Loucy (cell line): ENCODE results near the gene TIMM17B.

Experiments
- H2AFZ ChIP-seq: fragments of 200-600 bp; sonication (generic); 2 replicates; pipeline ENCODE4 v1.6.0; 2016; ENCODE audit warnings: antibody characterized with exemption, mild to moderate bottlenecking, low read length, moderate library complexity
- H3F3A ChIP-seq: fragments of 200-600 bp; 2 replicates; pipeline ENCODE4 v1.6.0; 2016; ENCODE audit warnings: antibody characterized with exemption, low read depth, mild to moderate bottlenecking
- H3K27me3 ChIP-seq: fragments of 200-600 bp; sonication (generic); 2 replicates; pipeline ENCODE4 v1.6.1; 2014; ENCODE audit warnings: low read length, mild to moderate bottlenecking; ENCODE audit not compliant: insufficient read depth, poor library complexity, severe bottlenecking
- H3K36me3 ChIP-seq: fragments of 200-600 bp; sonication (generic); 2 replicates; pipeline ENCODE4 v1.6.1; 2016; ENCODE audit warnings: low read length; ENCODE audit not compliant: insufficient read depth
- H3K4me1 ChIP-seq: fragments of 200-600 bp; sonication (generic); 2 replicates; pipeline ENCODE4 v1.5.1; 2014; ENCODE audit warnings: low read length, mild to moderate bottlenecking; ENCODE audit not compliant: insufficient read depth, poor library complexity, severe bottlenecking
- H3K4me2 ChIP-seq: fragments of 200-600 bp; sonication (generic); 2 replicates; pipeline ENCODE4 v1.6.0; 2014; ENCODE audit warnings: antibody characterized with exemption, low read length, low read depth, mild to moderate bottlenecking; ENCODE audit not compliant: poor library complexity, severe bottlenecking
- H3K4me3 ChIP-seq: fragments of 200-600 bp; sonication (generic); 2 replicates; pipeline ENCODE4 v1.5.1; 2014; ENCODE audit warnings: low read length, mild to moderate bottlenecking, mixed read lengths; ENCODE audit not compliant: poor library complexity, severe bottlenecking
- H3K79me2 ChIP-seq: fragments of 200-600 bp; sonication (generic); 2 replicates; pipeline ENCODE4 v1.6.1; 2014; ENCODE audit warnings: low read length; ENCODE audit not compliant: insufficient read depth
- H3K9ac ChIP-seq: fragments of 200-600 bp; sonication (generic); 2 replicates; pipeline ENCODE4 v1.6.0; 2014; ENCODE audit warnings: mild to moderate bottlenecking, low read depth, low read length, moderate library complexity; ENCODE audit not compliant: poor library complexity, severe bottlenecking
- H3K9me2 ChIP-seq: fragments of 200-600 bp; sonication (generic); replicated peaks from 2 replicates; pipeline ENCODE4 v1.6.1; 2016; ENCODE audit warnings: low read depth, low read length, mixed read lengths
- H3K9me3 ChIP-seq: fragments of 200-600 bp; sonication (generic); 2 replicates; pipeline ENCODE4 v1.6.1; 2014; ENCODE audit warnings: mild to moderate bottlenecking, antibody characterized with exemption, low read length, low read depth; ENCODE audit not compliant: insufficient read depth
- H4K20me1 ChIP-seq: fragments of 200-600 bp; sonication (generic); 2 replicates; pipeline ENCODE4 v1.6.0; 2014; ENCODE audit warnings: antibody characterized with exemption, low read length, mild to moderate bottlenecking; ENCODE audit not compliant: insufficient read depth, poor library complexity, severe bottlenecking
- EZH2phosphoT487 ChIP-seq: fragments of 200-600 bp; IDR thresholded peaks from 2 replicates; pipeline ENCODE4 v1.6.1; 2018; ENCODE audit warnings: antibody characterized with exemption, mild to moderate bottlenecking, moderate library complexity, borderline replicate concordance
- TF ChIP-seq, protein P1 (sequence below): fragments of 200-600 bp; sonication (generic); conservative IDR thresholded peaks from 2 replicates; pipeline ENCODE4 v1.5.1; 2014; ENCODE audit warnings: mild to moderate bottlenecking, antibody characterized with exemption, low read length

The TIMM17B gene

GRCh38 chrX:48910926-48911411 lies 13.4 kb upstream of the TIMM17B start:
- peaks cover 6% of the 10 kb centered on the region for H3K4me1 ChIP-seq
- peaks cover 2% of the 10 kb centered on the region for H4K20me1 ChIP-seq
- peak overlapping the region; percentile 83 for H3K4me3 ChIP-seq
- H3F3A ChIP-seq = no peaks in the 10 kb centered on the region
- TF ChIP-seq, protein P1, sequence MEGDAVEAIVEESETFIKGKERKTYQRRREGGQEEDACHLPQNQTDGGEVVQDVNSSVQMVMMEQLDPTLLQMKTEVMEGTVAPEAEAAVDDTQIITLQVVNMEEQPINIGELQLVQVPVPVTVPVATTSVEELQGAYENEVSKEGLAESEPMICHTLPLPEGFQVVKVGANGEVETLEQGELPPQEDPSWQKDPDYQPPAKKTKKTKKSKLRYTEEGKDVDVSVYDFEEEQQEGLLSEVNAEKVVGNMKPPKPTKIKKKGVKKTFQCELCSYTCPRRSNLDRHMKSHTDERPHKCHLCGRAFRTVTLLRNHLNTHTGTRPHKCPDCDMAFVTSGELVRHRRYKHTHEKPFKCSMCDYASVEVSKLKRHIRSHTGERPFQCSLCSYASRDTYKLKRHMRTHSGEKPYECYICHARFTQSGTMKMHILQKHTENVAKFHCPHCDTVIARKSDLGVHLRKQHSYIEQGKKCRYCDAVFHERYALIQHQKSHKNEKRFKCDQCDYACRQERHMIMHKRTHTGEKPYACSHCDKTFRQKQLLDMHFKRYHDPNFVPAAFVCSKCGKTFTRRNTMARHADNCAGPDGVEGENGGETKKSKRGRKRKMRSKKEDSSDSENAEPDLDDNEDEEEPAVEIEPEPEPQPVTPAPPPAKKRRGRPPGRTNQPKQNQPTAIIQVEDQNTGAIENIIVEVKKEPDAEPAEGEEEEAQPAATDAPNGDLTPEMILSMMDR = no peak
- no peak for TF ChIP-seq EZH2phosphoT487
- no peaks in the 10 kb centered on the region for H3K9me2 ChIP-seq
- no peaks in the 10 kb centered on the region for H3K9me3 ChIP-seq
- H3K36me3 ChIP-seq = peaks cover 6% of the 10 kb centered on the region; the same call in 1 of the 2 replicates
- H2AFZ ChIP-seq = 0 out of 2 replicates have a peak overlapping the region, but pooled peaks have one; percentile 41
- peak overlapping the region; percentile 79 for H3K9ac ChIP-seq
- H3K4me2 ChIP-seq = peak overlapping the region; percentile 87
- H3K27me3 ChIP-seq = no peaks in the 10 kb centered on the region
- H3K79me2 ChIP-seq = peaks cover 22% of the 10 kb centered on the region

GRCh38 chrX:48909703-48910294 lies 12.2 kb upstream of the TIMM17B start:
- TF ChIP-seq, protein P1 = no peak
- TF ChIP-seq EZH2phosphoT487 = no peak
- peak overlapping the region; percentile 83 for H3K4me3 ChIP-seq
- no peak overlapping the region for H2AFZ ChIP-seq
- no peaks in the 10 kb centered on the region for H3K27me3 ChIP-seq
- peaks cover 6% of the 10 kb centered on the region; the same call in 1 of the 2 replicates for H3K36me3 ChIP-seq
- H3K9me3 ChIP-seq = no peaks in the 10 kb centered on the region
- H3K9ac ChIP-seq = no peak overlapping the region
- peaks cover 6% of the 10 kb centered on the region for H3K4me1 ChIP-seq
- H3F3A ChIP-seq = no peaks in the 10 kb centered on the region
- peaks cover 18% of the 10 kb centered on the region for H3K79me2 ChIP-seq
- H4K20me1 ChIP-seq = no peaks in the 10 kb centered on the region
- H3K9me2 ChIP-seq = no peaks in the 10 kb centered on the region
- H3K4me2 ChIP-seq = peak overlapping the region; percentile 87

DNA sequence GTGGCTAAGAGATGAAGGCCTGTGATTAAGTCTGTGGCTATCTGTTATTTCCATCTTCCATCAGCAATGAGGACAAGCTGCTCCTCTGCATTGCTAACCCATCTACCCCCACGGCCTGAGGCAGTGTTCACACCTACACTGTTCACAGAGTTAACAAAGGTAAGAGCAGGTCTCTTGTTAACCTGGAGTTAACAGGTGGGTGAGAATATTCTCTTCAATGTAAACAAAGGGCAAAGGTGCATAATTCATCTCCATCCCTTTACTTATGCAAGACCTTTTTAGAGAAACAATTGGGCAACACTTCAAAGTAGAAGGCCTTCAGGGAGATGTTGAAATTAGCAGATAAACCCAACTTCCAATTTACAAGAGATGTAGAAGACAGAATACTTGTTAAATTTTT lies 11.0 kb upstream of the TIMM17B start:
- Histone ChIP-seq H3K36me3 (peaks cover 4% of the 10 kb centered on the region; the same call in 1 of the 2 replicates), H3K4me3 (no peak overlapping the region), H2AFZ (no peak overlapping the region), H3K79me2 (peaks cover 18% of the 10 kb centered on the region), H3K9me3 (no peaks in the 10 kb centered on the region), H3K9ac (no peak overlapping the region), H3K9me2 (no peaks in the 10 kb centered on the region), H3K27me3 (no peaks in the 10 kb centered on the region), H3K4me2 (no peak overlapping the region), H4K20me1 (no peaks in the 10 kb centered on the region), H3K4me1 (peaks cover 6% of the 10 kb centered on the region), H3F3A (no peaks in the 10 kb centered on the region)
- TF ChIP-seq, protein P1 = no peak
- TF ChIP-seq EZH2phosphoT487 = no peak
